ENCODE measurements around the gene MAGEA11.
"Not testable (repeated sequence)": the region's sequence is repeated elsewhere in the genome, so short reads cannot be mapped to it uniquely, and the experiment has no call there.

The MAGEA11 gene

GRCh38 chrX:149718757-149719156 lies 6.9 kb downstream of the MAGEA11 start:
- no peak for DNase-seq (ENCODE audit: low read depth in 2 of 2)

- DNase-seq (ENCODE audit: low read depth in 2 of 2): no peak
These were observed 8.3 kb downstream of the MAGEA11 start for GRCh38 chrX:149720021-149720689.

DNA sequence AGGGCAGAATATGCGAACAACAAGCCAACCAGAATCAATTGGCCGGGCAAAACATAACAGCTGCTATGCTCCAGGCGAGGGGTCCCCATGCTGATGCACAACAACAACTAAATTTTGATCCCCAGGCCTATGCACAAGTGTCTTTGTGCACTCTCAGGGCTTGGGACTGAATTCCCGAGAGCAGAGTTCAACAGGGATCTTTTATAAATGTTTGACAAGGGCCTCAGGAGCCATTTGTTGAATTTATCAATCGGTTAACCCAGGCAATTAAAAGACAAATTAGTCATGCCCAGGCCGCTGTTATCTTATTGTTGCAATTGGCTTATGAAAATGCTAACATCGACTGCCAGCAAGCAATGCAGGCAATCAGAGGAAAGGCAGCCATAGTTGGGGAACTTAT lies 9.4 kb downstream of the MAGEA11 start:
- DNase-seq (ENCODE audit: low read depth in 2 of 2): not testable (repeated sequence)

- DNase-seq (ENCODE audit: low read depth in 2 of 2): no peak
These were observed 9.9 kb downstream of the MAGEA11 start for GRCh38 chrX:149721778-149722177.

DNA sequence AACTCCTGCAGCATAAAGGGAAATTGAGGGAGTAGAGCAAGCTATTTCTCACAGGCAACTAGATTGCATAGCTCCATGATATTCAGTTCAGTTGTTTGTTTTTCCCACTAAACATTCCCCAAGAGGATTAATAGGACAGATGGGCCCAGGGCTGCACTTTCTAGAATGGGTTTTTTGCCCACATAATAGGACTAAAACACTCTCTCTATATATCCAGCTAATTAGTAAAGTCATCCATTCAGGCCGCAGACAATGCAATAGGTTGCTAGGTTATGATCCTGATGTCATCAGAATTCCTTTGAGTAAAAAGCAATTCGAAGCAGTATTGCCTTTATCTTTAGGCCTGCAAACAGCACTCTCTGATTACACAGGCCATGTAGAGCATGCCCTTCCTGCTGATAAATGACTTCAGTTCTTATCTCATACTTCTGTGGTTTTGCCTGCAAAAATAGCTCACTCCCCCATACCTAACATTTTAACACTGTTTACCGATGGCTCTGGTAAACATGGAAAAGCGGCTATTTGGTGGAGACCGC lies 11.8 kb downstream of the MAGEA11 start:
- not testable (repeated sequence) for DNase-seq (ENCODE audit: low read depth in 2 of 2)

- DNase-seq (ENCODE audit: low read depth in 2 of 2): not testable (repeated sequence)
These were observed 15.4 kb downstream of the MAGEA11 start for GRCh38 chrX:149727308-149727707.

GRCh38 chrX:149742269-149742668 lies 30.4 kb downstream of the MAGEA11 start:
- DNase-seq (ENCODE audit: low read depth in 2 of 2): not testable (repeated sequence)

GRCh38 chrX:149746390-149747007 lies 34.6 kb downstream of the MAGEA11 start:
- not testable (repeated sequence) for DNase-seq (ENCODE audit: low read depth in 2 of 2)

DNA sequence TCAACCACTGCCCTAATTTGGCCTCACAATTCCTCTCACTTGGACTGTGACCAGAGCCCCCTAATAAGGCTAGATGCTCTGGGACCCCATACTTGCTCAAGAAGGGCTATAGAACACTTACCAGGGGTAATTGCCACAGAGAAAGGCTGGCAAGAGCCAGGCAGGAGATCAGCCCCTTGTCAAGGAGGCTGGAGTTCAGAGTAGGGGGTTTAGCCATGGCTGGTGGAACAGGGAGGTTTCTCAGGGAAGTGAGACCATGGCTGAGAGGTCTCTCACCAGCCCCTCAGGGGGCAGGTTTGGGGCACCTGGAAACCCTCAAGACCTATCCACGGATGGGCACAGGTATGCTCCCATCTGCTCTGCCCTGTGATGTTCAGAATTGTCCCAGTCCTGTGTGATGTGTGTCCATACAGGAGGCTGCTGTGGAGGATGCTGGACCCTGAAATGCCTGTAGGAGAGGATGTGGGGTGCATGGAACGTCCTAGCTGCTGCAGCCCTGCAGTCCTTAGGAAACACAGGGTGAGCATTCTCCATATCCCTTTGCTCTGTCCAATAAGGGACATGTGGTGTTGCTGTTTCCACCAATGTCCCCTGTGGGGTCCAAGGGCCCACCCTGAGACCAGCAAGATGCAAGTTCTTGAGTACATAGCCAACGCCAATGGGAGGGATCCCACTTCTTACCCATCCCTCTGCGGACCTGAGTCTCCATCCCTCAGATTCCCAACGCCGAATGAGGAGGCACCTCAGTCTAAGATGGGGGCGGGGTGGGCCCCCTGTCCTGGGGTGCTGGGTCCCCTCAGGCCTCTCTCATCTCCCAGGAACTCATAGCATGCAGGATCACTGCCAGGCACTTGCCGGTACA lies 45.6 kb downstream of the MAGEA11 start:
- no peak for DNase-seq (ENCODE audit: low read depth in 2 of 2)

DNA sequence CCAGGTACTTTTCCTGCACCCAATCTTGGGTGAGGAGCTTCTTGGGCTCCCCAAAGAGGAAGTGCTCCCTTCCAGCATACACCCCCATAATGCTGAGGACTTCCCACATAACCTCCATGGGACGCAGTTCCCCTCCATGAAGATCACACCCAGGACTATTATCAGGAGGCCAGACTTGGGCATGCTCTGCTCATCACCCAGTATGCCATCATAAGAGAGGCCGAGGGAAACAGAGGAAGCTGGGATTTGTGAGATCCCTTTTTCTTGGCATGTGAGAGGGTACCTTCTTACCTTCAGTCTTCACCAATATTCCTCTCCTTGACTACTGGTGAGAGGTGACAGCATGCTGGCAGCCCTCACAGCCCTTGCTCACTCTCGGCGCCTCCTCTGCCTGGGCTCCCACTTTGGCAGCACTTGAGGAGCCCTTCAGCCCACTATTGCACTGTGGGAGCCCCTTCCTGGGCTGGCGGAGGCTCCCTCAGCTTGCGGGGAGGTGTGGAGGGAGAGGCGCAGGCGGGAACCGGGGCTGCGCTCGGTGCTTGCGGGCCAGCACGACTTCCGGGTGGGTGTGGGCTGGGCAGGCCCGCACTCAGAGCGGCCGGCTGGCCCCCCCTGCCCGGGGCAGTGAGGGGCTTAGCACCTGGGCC lies 46.3 kb downstream of the MAGEA11 start:
- DNase-seq (ENCODE audit: low read depth in 2 of 2): no peak

- DNase-seq (ENCODE audit: low read depth in 2 of 2): not testable (repeated sequence)
These were observed 46.8 kb downstream of the MAGEA11 start for GRCh38 chrX:149758715-149759078.

DNA sequence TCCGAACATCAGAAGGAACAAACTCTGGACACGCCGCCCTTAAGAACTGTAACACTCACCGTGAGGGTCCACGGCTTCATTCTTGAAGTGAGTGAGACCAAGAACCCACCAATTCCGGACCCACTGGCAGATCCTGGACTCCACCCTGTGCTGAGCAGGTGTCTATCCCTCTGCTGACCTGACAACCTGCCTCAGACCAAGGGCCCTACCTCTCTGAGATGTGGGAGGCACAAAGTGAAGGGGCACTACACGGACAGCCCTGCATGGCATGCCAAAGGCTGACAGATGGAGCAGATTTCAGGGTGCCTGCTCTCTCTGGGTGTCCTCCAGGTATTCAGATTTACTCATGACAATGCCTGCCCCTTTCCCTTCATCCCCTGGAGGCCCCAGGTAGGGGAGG lies 48.0 kb downstream of the MAGEA11 start:
- no peak for DNase-seq (ENCODE audit: low read depth in 2 of 2)

DNA sequence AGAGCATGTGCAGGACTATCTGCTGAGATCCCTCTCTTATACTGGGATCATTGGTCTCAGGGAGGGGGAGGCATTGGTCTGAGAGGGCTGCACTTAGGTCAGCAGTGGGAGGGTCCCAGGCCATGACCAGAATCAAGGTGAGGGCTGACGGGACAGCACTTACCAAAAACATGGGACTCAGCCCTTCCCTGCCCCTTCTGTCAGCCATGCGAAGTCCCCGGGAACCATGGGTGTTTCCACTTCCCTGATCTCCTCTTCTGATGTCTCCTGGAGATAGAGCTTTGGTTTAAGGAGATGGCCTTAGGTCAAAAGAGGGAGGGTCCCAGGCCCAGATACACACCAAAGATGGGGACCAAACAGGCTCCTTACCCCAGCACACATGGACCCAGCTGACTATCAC lies 49.1 kb downstream of the MAGEA11 start:
- no peak for DNase-seq (ENCODE audit: low read depth in 2 of 2)

GRCh38 chrX:149761858-149762674 lies 50.2 kb downstream of the MAGEA11 start:
- not testable (repeated sequence) for DNase-seq (ENCODE audit: low read depth in 2 of 2)

GRCh38 chrX:149762696-149763614 lies 51.1 kb downstream of the MAGEA11 start:
- DNase-seq (ENCODE audit: low read depth in 2 of 2): no peak
